Activated CD4-positive, alpha-beta T cell treated with anti-CD3 and anti-CD28 coated beads, Interleukin-2, Interleukin-6, amounts not matched to agents 100 ng/mL and 50 ng/mL, durations not matched to agents 16 hours and 8 hours (primary cell): ENCODE data around the gene RAB20.

Experiments used
- DNase-seq: peaks from one replicate; pipeline ENCODE4 v3.0.0-alpha.2; 2020

Gene RAB20

GRCh38 chr13:110528371-110528770 is 33.2 kb downstream of the RAB20 start:
- no peak for DNase-seq

GRCh38 chr13:110525328-110526319 is 35.9 kb downstream of the RAB20 start:
- no peak for DNase-seq

DNA sequence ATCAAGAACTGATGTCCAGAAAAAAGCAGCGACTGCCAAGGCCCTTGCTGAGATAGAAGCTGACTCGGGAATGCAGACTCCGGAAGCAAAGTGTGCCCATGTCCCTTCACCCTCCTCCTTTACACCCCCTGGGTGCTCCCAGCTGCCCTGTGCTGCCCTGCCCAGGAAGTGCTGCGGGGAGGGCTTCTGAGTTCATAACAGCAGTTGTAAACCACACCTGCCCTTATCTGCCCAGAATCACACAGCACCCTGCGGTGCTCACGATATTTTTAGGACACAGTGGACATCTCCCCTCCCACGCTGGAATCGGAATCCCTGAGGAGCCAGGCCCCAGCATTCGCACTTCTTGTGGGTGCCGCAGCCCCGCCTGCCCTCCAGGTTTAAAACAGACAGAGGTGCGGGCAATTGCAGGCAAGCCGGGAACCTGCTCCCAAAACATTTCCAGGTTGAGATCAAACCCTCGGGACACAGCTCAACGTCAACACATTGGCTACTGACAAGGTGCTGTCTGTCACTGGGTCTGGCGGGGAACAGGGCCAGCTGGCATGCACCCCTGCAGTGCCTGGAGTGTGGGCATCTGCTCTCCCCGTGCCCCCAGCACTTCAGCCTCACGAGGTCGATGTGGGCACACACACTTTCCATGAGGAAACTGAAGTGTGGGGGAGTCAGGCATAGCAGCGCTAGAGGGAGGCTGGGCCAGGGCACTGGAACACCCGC is 36.8 kb downstream of the RAB20 start:
- DNase-seq: peak; percentile 47

GRCh38 chr13:110523838-110524540 is 37.5 kb downstream of the RAB20 start:
- no peak for DNase-seq

- DNase-seq: no peak
These were observed 38.3 kb downstream of the RAB20 start for GRCh38 chr13:110523180-110523579.

- no peak for DNase-seq
These were observed 38.8 kb downstream of the RAB20 start for GRCh38 chr13:110522721-110523120.

DNA sequence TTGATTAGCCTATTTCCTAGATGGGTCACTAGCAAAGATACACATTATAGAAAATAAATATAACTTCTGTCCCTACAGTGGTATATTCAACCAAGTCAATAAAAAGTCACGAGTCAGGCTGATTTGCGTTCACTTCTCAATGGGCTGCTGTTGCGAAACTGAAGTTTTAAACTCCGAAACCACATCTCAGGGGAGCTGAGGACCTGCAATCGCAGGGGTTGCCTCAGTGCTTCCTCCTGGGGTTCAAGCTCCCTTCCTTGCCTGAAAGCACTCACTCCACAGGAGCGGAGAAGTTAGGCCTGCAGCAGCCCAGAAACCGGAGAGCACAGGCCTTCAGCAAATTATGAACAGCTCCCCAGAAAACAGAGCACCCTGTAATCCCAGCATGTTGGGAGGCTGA is 39.6 kb downstream of the RAB20 start:
- no peak for DNase-seq

DNA sequence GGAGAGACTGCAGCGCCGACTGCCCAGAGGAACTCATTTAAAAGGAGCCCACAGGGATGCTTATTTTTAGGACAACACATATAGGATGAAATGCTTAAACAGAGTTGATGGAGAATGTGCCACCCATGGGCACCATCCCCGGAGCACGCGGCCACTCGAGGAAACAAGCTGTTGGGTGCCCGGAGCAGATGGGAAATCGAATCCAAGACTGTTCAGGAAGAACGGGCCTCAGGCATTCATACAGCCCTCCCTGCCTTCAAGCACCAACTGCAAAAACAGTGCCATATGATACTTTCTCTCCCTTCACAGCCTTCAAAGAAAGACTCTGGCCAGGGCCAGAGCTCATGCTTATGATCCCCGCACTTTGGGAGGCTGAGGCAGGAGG is 40.2 kb downstream of the RAB20 start:
- no peak for DNase-seq

GRCh38 chr13:110520431-110521295 is 40.9 kb downstream of the RAB20 start:
- no peak for DNase-seq

DNA sequence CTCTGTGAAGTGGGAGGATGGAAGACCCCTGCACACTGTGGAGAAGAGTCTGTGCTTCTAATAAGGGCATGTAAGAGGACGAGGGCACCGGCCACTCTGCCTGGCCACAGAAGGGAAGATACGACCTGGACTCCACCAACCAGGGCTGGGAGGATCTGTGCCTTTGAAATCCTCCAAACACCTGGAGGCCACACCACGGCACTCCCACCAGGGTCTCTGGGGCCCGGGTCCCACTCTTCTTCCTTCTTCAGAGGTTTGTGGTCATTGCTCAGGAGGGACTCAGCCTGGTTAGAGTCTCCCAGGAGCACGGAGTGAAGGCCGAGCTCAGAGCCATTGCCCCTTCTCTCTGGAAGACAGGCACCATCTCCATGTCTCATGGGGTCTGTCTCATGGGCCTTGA is 42.0 kb downstream of the RAB20 start:
- DNase-seq: no peak

- no peak for DNase-seq
These were observed 42.5 kb downstream of the RAB20 start for GRCh38 chr13:110519046-110519445.

- no peak for DNase-seq
These were observed 43.0 kb downstream of the RAB20 start for GRCh38 chr13:110518571-110518970.

- DNase-seq: no peak
These were observed 43.3 kb downstream of the RAB20 start for GRCh38 chr13:110518226-110518525.

DNA sequence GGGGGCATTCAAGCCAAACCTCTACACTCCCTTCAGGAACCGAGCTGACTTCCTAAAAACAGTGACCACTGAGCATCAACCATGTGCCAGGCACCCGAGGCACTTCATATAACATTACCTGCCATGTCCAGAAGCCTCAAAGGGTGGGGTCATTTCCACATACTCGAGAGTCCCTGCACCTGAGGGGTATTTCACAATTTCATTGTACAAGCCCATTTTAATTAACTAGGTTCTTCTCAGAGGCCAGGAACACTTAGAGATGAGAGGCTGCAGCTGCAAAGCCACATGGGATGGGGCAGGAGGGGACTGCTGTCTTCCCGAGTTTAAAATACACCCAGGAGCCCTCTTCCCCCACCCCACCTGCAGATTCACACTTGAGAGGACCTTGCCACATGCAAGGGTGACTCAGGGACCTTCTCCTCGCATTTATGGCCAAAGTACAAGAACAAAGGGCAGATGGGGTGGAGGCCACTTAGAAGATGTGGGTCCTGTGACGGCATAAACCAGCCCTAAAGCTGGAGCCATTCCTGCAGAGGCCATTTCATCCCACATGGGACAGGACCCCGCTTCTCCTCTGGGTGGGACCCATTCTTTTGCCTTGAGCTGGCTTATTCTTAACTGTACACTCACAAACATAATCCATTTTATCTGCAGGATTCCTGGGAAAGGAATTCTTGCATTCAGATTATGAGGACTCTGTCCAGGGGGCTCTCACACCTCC is 43.9 kb downstream of the RAB20 start:
- DNase-seq: no peak

GRCh38 chr13:110516500-110516899 is 45.0 kb downstream of the RAB20 start:
- DNase-seq: no peak

DNA sequence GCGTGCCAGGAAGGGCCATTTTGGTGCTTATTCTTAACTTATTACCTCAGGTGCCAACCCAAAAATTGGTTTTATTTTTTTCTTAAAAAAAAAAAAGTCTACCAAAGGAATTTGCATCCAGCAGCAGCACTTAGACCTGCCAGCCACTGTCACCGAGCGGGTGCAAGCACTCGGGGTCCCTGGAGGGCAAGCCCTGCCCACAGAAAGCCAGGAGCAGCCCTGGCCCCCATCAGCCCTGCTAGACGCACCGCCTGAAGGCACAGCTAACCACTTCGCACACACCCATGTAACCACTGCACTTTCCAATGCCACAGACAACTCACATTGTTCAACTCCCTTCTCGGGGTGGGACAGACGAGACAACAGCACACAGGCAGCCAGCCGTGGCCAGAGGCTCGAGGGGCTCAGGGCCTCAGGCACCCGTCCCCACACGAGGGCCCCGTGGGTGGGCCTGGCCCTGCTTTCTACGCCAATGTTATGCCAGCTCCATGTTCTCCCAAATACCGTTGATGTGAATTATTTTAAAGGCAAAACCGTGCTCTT is 49.3 kb downstream of the RAB20 start:
- DNase-seq: no peak

- no peak for DNase-seq
These were observed 49.9 kb downstream of the RAB20 start for GRCh38 chr13:110511509-110512181.

GRCh38 chr13:110509971-110510786 is 51.3 kb downstream of the RAB20 start:
- no peak for DNase-seq

- no peak for DNase-seq
These were observed 52.0 kb downstream of the RAB20 start for GRCh38 chr13:110509478-110509926.
